Neural cell (in vitro differentiated cells): ENCODE data around the gene PDLIM5. TPM values are rescaled to one million over a fixed set of nuclear protein-coding genes. Genes with fewer than 3 reads are reported as not detected.

ENCODE experiments used
- H2AFZ ChIP-seq: fragments of 200-600, 300-800 bp; sonication (generic), shearing (Covaris generic); 2 replicates; pipeline ENCODE4 v1.6.0; 2014; ENCODE audit warnings: low read depth, mild to moderate bottlenecking, antibody characterized with exemption, low read length, moderate library complexity
- H3F3A ChIP-seq: fragments of 200-600 bp; shearing (Covaris generic); 2 replicates; pipeline ENCODE4 v1.6.1; 2016; ENCODE audit warnings: mild to moderate bottlenecking, moderate library complexity, mixed read lengths, antibody characterized with exemption, low read length; ENCODE audit not compliant: insufficient read depth, poor library complexity, severe bottlenecking
- H3K27ac ChIP-seq: fragments of 200-600, 300-800 bp; sonication (generic), shearing (Covaris generic); 2 replicates; pipeline ENCODE4 v1.5.1; 2014; ENCODE audit warnings: mild to moderate bottlenecking, low read length, moderate library complexity
- H3K27me3 ChIP-seq: fragments of 300-800, 200-600 bp; sonication (generic), shearing (Covaris generic); 2 replicates; pipeline ENCODE4 v1.6.0; 2014; ENCODE audit warnings: mild to moderate bottlenecking, low read depth, low read length, moderate library complexity; ENCODE audit not compliant: insufficient read depth
- H3K36me3 ChIP-seq: fragments of 300-800, 200-600 bp; sonication (generic), shearing (Covaris generic); 2 replicates; pipeline ENCODE4 v1.5.1; 2014; ENCODE audit warnings: mild to moderate bottlenecking, antibody characterized with exemption, low read length, moderate library complexity; ENCODE audit not compliant: insufficient read depth
- H3K4me2 ChIP-seq: fragments of 300-800, 200-600 bp; sonication (generic), shearing (Covaris generic); 2 replicates; pipeline ENCODE4 v1.6.0; 2014; ENCODE audit warnings: mild to moderate bottlenecking, low read length
- H3K4me3 ChIP-seq: fragments of 300-800, 200-600 bp; sonication (generic), shearing (Covaris generic); 2 replicates; pipeline ENCODE4 v1.5.1; 2014; ENCODE audit warnings: mild to moderate bottlenecking, low read length, moderate library complexity
- H3K79me2 ChIP-seq: fragments of 200-600 bp; shearing (Covaris generic); replicated peaks from 2 replicates; pipeline ENCODE4 v1.6.0; 2014; ENCODE audit warnings: mild to moderate bottlenecking, low read length, moderate library complexity; ENCODE audit not compliant: insufficient read depth
- H3K9ac ChIP-seq: fragments of 300-800, 200-600 bp; sonication (generic), shearing (Covaris generic); 2 replicates; pipeline ENCODE4 v1.6.1; 2016; ENCODE audit warnings: mild to moderate bottlenecking, low read length, mixed read lengths
- H3K9me2 ChIP-seq: fragments of 200-600 bp; shearing (Covaris generic); 2 replicates; pipeline ENCODE4 v1.6.1; 2016; ENCODE audit warnings: mild to moderate bottlenecking, low read length, mixed read lengths; ENCODE audit not compliant: insufficient read depth
- H3K9me3 ChIP-seq: fragments of 200-600, 300-800 bp; sonication (generic), shearing (Covaris generic); 2 replicates; pipeline ENCODE4 v1.6.1; 2016; ENCODE audit warnings: mild to moderate bottlenecking, mixed run types, low read length, moderate library complexity, mixed read lengths
- H4K20me1 ChIP-seq: fragments of 200-600 bp; shearing (Covaris generic); 2 replicates; pipeline ENCODE4 v1.6.1; 2016; ENCODE audit warnings: mild to moderate bottlenecking, mixed run types; ENCODE audit not compliant: insufficient read depth
- EP300 ChIP-seq: fragments of 450-650 bp; conservative IDR thresholded peaks from 2 replicates; pipeline ENCODE4 v1.6.1; 2014; ENCODE audit warnings: antibody characterized with exemption, mild to moderate bottlenecking, moderate library complexity; ENCODE audit not compliant: poor library complexity, severe bottlenecking
- EZH2 ChIP-seq: fragments of 200-600, 300-800 bp; shearing (Covaris generic), sonication (generic); IDR thresholded peaks from 2 replicates; pipeline ENCODE4 v1.6.1; 2014; ENCODE audit warnings: antibody characterized with exemption, low read length, borderline replicate concordance, mild to moderate bottlenecking; ENCODE audit not compliant: insufficient read depth, poor library complexity, severe bottlenecking
- MXI1 ChIP-seq: fragments of 450-650 bp; conservative IDR thresholded peaks from 2 replicates; pipeline ENCODE4 v1.6.1; 2014; ENCODE audit warnings: antibody characterized with exemption, mild to moderate bottlenecking; ENCODE audit not compliant: poor library complexity, severe bottlenecking
- POLR2AphosphoS5 ChIP-seq: IDR thresholded peaks from 2 replicates; pipeline ENCODE4 v1.6.1; 2012
- RAD21 ChIP-seq: fragments of 450-650 bp; conservative IDR thresholded peaks from 2 replicates; pipeline ENCODE4 v1.6.1; 2014; ENCODE audit warnings: antibody characterized with exemption, mild to moderate bottlenecking, moderate library complexity
- SMC3 ChIP-seq: fragments of 450-650 bp; conservative IDR thresholded peaks from 2 replicates; pipeline ENCODE4 v1.6.1; 2014; ENCODE audit warnings: antibody characterized with exemption, mild to moderate bottlenecking, moderate library complexity; ENCODE audit not compliant: poor library complexity
- TAF1 ChIP-seq: IDR thresholded peaks from 2 replicates; pipeline ENCODE4 v1.6.1; 2012; ENCODE audit warnings: low read depth
- polyA plus RNA-seq: library from polyadenylated mRNA; depleted of rRNA; stranded (reverse); fragments of >200 nt; gene quantifications from 2 replicates; pipeline ENCODE4 v1.2.3, GENCODE V29; 2014
- TF ChIP-seq, protein P1 (sequence below): fragments of 450-650 bp; IDR thresholded peaks from 2 replicates; pipeline ENCODE4 v1.5.1; 2014; ENCODE audit warnings: antibody characterized with exemption, mild to moderate bottlenecking, moderate library complexity; ENCODE audit not compliant: poor library complexity, severe bottlenecking
- TF ChIP-seq, protein P2 (sequence below): IDR thresholded peaks from 2 replicates; pipeline ENCODE4 v1.6.1; 2012; ENCODE audit warnings: borderline replicate concordance

The PDLIM5 gene
- polyA plus RNA-seq, 1 donor from 2014 or later: 1.6 TPM

DNA sequence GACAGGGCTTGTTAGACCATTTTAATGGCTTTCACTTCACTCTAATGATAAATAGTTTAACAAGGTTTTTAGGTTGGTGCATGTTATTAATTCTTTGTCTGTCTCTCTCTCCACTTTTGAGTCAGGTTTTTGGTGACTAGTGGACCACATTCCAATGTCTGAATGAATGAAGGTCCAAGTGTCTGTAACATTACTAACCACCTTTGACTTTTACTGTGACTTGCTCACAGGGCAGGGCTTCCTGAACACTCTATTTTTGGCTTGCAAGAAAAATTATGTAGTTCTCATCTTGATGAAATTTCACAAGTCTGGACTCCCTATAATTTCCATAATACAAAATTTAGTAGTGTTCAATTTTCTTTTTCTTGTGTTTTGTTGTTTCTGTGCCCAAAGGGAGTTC is 227.2 kb downstream of the PDLIM5 start:
- no peak overlapping the region for H2AFZ ChIP-seq
- no peaks in the 10 kb centered on the region for H3K9me3 ChIP-seq
- H3K9ac ChIP-seq: no peak overlapping the region
- no peaks in the 10 kb centered on the region for H3K9me2 ChIP-seq
- H3K27me3 ChIP-seq: no peaks in the 10 kb centered on the region
- H3K4me2 ChIP-seq: no peak overlapping the region
- no peaks in the 10 kb centered on the region for H3F3A ChIP-seq
- no peak overlapping the region for H3K27ac ChIP-seq
- no peaks in the 10 kb centered on the region for H3K79me2 ChIP-seq
- no peak overlapping the region for H3K4me3 ChIP-seq
- TF ChIP-seq, protein P1, sequence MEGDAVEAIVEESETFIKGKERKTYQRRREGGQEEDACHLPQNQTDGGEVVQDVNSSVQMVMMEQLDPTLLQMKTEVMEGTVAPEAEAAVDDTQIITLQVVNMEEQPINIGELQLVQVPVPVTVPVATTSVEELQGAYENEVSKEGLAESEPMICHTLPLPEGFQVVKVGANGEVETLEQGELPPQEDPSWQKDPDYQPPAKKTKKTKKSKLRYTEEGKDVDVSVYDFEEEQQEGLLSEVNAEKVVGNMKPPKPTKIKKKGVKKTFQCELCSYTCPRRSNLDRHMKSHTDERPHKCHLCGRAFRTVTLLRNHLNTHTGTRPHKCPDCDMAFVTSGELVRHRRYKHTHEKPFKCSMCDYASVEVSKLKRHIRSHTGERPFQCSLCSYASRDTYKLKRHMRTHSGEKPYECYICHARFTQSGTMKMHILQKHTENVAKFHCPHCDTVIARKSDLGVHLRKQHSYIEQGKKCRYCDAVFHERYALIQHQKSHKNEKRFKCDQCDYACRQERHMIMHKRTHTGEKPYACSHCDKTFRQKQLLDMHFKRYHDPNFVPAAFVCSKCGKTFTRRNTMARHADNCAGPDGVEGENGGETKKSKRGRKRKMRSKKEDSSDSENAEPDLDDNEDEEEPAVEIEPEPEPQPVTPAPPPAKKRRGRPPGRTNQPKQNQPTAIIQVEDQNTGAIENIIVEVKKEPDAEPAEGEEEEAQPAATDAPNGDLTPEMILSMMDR: no peak
- TF ChIP-seq MXI1 (no peak), EP300 (no peak), SMC3 (no peak), TAF1 (no peak), EZH2 (no peak), POLR2AphosphoS5 (no peak), RAD21 (no peak)
- TF ChIP-seq, protein P2, sequence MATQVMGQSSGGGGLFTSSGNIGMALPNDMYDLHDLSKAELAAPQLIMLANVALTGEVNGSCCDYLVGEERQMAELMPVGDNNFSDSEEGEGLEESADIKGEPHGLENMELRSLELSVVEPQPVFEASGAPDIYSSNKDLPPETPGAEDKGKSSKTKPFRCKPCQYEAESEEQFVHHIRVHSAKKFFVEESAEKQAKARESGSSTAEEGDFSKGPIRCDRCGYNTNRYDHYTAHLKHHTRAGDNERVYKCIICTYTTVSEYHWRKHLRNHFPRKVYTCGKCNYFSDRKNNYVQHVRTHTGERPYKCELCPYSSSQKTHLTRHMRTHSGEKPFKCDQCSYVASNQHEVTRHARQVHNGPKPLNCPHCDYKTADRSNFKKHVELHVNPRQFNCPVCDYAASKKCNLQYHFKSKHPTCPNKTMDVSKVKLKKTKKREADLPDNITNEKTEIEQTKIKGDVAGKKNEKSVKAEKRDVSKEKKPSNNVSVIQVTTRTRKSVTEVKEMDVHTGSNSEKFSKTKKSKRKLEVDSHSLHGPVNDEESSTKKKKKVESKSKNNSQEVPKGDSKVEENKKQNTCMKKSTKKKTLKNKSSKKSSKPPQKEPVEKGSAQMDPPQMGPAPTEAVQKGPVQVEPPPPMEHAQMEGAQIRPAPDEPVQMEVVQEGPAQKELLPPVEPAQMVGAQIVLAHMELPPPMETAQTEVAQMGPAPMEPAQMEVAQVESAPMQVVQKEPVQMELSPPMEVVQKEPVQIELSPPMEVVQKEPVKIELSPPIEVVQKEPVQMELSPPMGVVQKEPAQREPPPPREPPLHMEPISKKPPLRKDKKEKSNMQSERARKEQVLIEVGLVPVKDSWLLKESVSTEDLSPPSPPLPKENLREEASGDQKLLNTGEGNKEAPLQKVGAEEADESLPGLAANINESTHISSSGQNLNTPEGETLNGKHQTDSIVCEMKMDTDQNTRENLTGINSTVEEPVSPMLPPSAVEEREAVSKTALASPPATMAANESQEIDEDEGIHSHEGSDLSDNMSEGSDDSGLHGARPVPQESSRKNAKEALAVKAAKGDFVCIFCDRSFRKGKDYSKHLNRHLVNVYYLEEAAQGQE: no peak
- no peaks in the 10 kb centered on the region for H4K20me1 ChIP-seq
- H3K36me3 ChIP-seq: no peaks in the 10 kb centered on the region

DNA sequence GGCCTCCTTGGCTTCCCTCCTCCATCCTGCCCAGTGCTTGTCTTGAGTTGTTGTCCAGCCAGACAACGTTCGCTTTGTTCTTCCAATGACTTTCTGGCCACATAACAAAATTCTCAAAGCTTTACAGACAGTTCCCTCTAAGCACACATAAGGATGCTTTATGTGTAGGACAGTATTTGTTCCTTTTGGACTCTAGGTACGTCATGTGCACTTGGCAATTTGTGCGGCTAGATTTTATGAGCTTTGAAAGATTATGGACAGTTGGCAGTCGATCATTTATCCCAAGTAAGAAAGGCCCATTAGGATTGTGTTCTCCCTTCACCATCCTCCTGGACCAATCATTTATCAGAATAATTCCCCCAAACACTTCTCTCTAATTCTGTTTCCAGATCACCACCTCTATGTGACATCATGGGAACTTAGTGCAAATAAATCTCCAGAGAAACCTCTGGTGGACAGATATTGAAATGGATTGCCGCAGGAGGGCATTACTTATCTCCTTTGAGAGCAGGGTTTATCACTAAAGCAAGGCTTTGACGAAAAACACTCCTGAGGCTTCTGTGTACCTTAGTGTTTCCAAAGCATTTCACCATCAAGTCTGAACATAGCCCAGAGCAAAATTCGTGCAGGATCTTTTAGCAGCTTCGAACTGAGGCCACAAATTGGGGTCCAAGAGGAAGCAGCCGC is 228.6 kb downstream of the PDLIM5 start:
- Histone ChIP-seq H2AFZ (no peak overlapping the region), H3K9ac (no peak overlapping the region), H3K9me2 (no peaks in the 10 kb centered on the region), H3K27me3 (no peaks in the 10 kb centered on the region), H3K79me2 (no peaks in the 10 kb centered on the region), H3F3A (no peaks in the 10 kb centered on the region), H3K4me3 (no peak overlapping the region), H3K27ac (no peak overlapping the region), H3K4me2 (no peak overlapping the region), H3K36me3 (no peaks in the 10 kb centered on the region), H3K9me3 (no peaks in the 10 kb centered on the region), H4K20me1 (no peaks in the 10 kb centered on the region)
- no peak for TF ChIP-seq TAF1
- TF ChIP-seq, protein P1: no peak
